ENCODE data around the gene ARHGAP15. TPM values are rescaled to one million over a fixed set of nuclear protein-coding genes. Genes with fewer than 3 reads are reported as not detected.

Gene ARHGAP15
- total RNA-seq, 2 donors from 2014 or later, result 12.0 to 23.2 TPM

GRCh38 chr2:143702931-143703330 lies 573.7 kb downstream of the ARHGAP15 start:
- intact Hi-C loops (cut with DNase I), result no loop called here
- no peak for DNase-seq (ENCODE audit: low spot score)

GRCh38 chr2:143704451-143705106 lies 575.4 kb downstream of the ARHGAP15 start:
- intact Hi-C loops (cut with DNase I), result no loop called here
- DNase-seq (ENCODE audit: low spot score), result no peak

- no peak for DNase-seq (ENCODE audit: low spot score)
- intact Hi-C loops (cut with DNase I), result no loop called here
Observed at GRCh38 chr2:143705108-143705707, 576.0 kb downstream of the ARHGAP15 start.

GRCh38 chr2:143706354-143706753 lies 577.1 kb downstream of the ARHGAP15 start:
- intact Hi-C loops (cut with DNase I), result no loop called here
- DNase-seq (ENCODE audit: low spot score), result no peak

- DNase-seq (ENCODE audit: low spot score), result no peak
- intact Hi-C loops (cut with DNase I), result no loop called here
Observed at GRCh38 chr2:143708682-143709081, 579.5 kb downstream of the ARHGAP15 start.

- intact Hi-C loops (cut with DNase I), result no loop called here
- DNase-seq (ENCODE audit: low spot score), result no peak
Observed at GRCh38 chr2:143710196-143710595, 581.0 kb downstream of the ARHGAP15 start.

- DNase-seq (ENCODE audit: low spot score), result no peak
- intact Hi-C loops (cut with DNase I), result no loop called here
Observed at GRCh38 chr2:143710879-143711278, 581.7 kb downstream of the ARHGAP15 start.

GRCh38 chr2:143716522-143716921 lies 587.3 kb downstream of the ARHGAP15 start:
- no peak for DNase-seq (ENCODE audit: low spot score)
- intact Hi-C loops (cut with DNase I), result loop anchor here in 1 of 2 donors (1.0 kb wide), 1 partner anchor 30 kb away; no protein-coding TSS in a partner anchor

GRCh38 chr2:143717053-143717452 lies 587.8 kb downstream of the ARHGAP15 start:
- intact Hi-C loops (cut with DNase I), result no loop called here
- no peak for DNase-seq (ENCODE audit: low spot score)

GRCh38 chr2:143717536-143718168 lies 588.4 kb downstream of the ARHGAP15 start:
- no peak for DNase-seq (ENCODE audit: low spot score)

GRCh38 chr2:143718745-143719144 lies 589.5 kb downstream of the ARHGAP15 start:
- intact Hi-C loops (cut with DNase I), result no loop called here
- no peak for DNase-seq (ENCODE audit: low spot score)

More at GRCh38 chr2:143717536-143718168, 588.4 kb downstream of the ARHGAP15 start:
- intact Hi-C loops (cut with DNase I), result no loop called here

GRCh38 chr2:143719406-143719805 lies 590.2 kb downstream of the ARHGAP15 start:
- DNase-seq (ENCODE audit: low spot score), result no peak
- intact Hi-C loops (cut with DNase I), result no loop called here

- intact Hi-C loops (cut with DNase I), result no loop called here
- no peak for DNase-seq (ENCODE audit: low spot score)
Observed at GRCh38 chr2:143720095-143720664, 591.0 kb downstream of the ARHGAP15 start.

- intact Hi-C loops (cut with DNase I), result no loop called here
- no peak for DNase-seq (ENCODE audit: low spot score)
Observed at GRCh38 chr2:143725400-143725799, 596.2 kb downstream of the ARHGAP15 start.

GRCh38 chr2:143726151-143726845 lies 597.1 kb downstream of the ARHGAP15 start:
- no peak for DNase-seq (ENCODE audit: low spot score)
- intact Hi-C loops (cut with DNase I), result no loop called here

GRCh38 chr2:143728498-143728897 lies 599.3 kb downstream of the ARHGAP15 start:
- intact Hi-C loops (cut with DNase I), result no loop called here
- DNase-seq (ENCODE audit: low spot score), result no peak

- DNase-seq (ENCODE audit: low spot score), result no peak
- intact Hi-C loops (cut with DNase I), result no loop called here
Observed at GRCh38 chr2:143729296-143729814, 600.1 kb downstream of the ARHGAP15 start.

GRCh38 chr2:143730155-143730952 lies 601.1 kb downstream of the ARHGAP15 start:
- intact Hi-C loops (cut with DNase I), result no loop called here
- DNase-seq (ENCODE audit: low spot score), result no peak

- DNase-seq (ENCODE audit: low spot score), result no peak
- intact Hi-C loops (cut with DNase I), result no loop called here
Observed at GRCh38 chr2:143730953-143731260, 601.7 kb downstream of the ARHGAP15 start.

Measured in posterior vena cava (tissue), 2 donors.